ENCODE measurements around the gene DYNC2I2. TPM values are rescaled to one million over a fixed set of nuclear protein-coding genes. Genes with fewer than 3 reads are reported as not detected.

DYNC2I2 gene
- total RNA-seq, 1 experiment from 2014 or later = 58.6 TPM

DNA sequence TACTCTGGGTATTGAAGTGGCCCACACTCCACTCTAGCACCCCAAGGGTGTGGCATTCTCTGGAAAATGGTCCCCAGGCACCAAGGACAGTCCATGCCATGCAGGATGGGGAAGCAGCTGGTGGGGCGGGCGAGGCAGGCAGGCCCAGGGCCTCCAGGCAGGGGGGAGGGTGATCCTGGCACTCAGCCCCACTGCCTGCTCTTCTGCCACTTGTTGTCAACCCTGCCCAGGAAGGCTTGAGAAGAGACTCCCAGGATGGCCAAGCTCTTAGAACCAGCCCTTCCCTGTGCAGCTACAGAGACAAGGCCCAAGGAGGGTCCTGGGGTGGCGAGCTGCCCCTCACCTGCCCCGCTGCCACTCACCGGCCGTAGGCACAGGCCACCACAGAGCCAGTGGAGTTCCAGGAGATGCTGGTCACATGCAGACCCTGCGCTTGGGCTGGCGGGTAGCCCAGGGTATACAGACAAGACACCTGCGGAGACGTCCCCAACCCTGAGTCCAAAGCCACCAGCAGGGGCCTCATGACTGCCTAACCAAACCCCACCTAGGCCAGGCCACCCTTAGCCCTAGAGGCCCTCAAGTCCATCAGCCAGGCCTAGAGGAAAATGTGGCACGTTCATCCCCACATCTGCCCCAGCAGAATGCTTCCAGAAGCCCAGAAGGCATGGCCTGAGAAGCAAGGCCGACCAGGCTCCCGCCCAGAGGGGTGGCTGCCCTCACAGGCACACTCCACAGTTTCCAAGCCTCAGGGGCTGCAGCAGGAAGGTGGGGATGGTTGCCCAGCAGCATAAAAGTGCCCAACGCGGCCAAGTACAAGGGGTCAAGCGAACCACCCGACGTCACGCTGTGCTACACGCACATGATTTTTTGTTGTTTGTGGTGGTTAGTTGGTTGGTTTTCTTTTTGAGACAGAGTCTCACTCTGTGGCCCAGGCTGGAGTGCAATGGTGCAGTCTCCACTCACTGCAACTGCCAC is 19.8 kb downstream of the DYNC2I2 start:
- H4K91ac ChIP-seq (ENCODE audit: insufficient read length, low read depth, low read length) = no peak overlapping the region
- Mint-ChIP-seq H3K27me3 (ENCODE audit: low read depth) (no peaks in the 10 kb centered on the region), H3K27ac (peak overlapping the region in 1 of 3 experiments; percentile 49; a peak in 1 of 7 replicates), H3K9me3 (no peaks in the 10 kb centered on the region), H3K36me3 (ENCODE audit: insufficient read depth in 1 of 3, low read depth in 3 of 3) (peaks cover 21 to 60% (median 56%) of the 10 kb centered on the region in 3 experiments), H3K4me3 (no peak overlapping the region), H3K4me1 (peaks cover 2 to 7% of the 10 kb centered on the region in 2 experiments; a peak in 3 of 4 replicates)
- no peak overlapping the region for H2BK15ac ChIP-seq (ENCODE audit: low read depth, low read length)
- WGBS (ENCODE audit: extremely low coverage, insufficient read length, low lambda C conversion rate) = no CpG with 5 or more reads among the region's 20 CpGs
- TF ChIP-seq, protein P1, sequence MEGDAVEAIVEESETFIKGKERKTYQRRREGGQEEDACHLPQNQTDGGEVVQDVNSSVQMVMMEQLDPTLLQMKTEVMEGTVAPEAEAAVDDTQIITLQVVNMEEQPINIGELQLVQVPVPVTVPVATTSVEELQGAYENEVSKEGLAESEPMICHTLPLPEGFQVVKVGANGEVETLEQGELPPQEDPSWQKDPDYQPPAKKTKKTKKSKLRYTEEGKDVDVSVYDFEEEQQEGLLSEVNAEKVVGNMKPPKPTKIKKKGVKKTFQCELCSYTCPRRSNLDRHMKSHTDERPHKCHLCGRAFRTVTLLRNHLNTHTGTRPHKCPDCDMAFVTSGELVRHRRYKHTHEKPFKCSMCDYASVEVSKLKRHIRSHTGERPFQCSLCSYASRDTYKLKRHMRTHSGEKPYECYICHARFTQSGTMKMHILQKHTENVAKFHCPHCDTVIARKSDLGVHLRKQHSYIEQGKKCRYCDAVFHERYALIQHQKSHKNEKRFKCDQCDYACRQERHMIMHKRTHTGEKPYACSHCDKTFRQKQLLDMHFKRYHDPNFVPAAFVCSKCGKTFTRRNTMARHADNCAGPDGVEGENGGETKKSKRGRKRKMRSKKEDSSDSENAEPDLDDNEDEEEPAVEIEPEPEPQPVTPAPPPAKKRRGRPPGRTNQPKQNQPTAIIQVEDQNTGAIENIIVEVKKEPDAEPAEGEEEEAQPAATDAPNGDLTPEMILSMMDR (conservative IDR thresholded peaks at IDR 0.05) = no peak
- no peak overlapping the region for H3K14ac ChIP-seq (ENCODE audit: insufficient read depth, low read length)
- H2BK5ac ChIP-seq (ENCODE audit: insufficient read length, low read length) = no peak overlapping the region
- no peak overlapping the region for H3K23ac ChIP-seq (ENCODE audit: insufficient read length, low read depth, low read length)
- H3K4me1 ChIP-seq (ENCODE audit: insufficient read depth, low read length) = no peaks in the 10 kb centered on the region
- no peak for DNase-seq
- no peak overlapping the region for H3K4ac ChIP-seq (ENCODE audit: low read depth, low read length)
- H3K27me3 ChIP-seq (ENCODE audit: insufficient read depth, low read length) = no peaks in the 10 kb centered on the region
- no peak overlapping the region for H2BK120ac ChIP-seq (ENCODE audit: low read depth, low read length, poor library complexity, severe bottlenecking)
- no peak overlapping the region for H4K5ac ChIP-seq (ENCODE audit: insufficient read length, low read depth, low read length)
- H2AK5ac ChIP-seq (ENCODE audit: insufficient read length, low read length) = no peak overlapping the region
- H3K56ac ChIP-seq (ENCODE audit: insufficient read length, low read depth, low read length) = no peak overlapping the region
- H2BK12ac ChIP-seq (ENCODE audit: insufficient read length, low read depth, low read length) = no peak overlapping the region
- H2BK20ac ChIP-seq (ENCODE audit: low read depth, low read length, poor library complexity, severe bottlenecking) = no peak overlapping the region
- H3T11ph ChIP-seq (ENCODE audit: low read length) = no peak overlapping the region
- no peaks in the 10 kb centered on the region for H4K20me1 ChIP-seq (ENCODE audit: control insufficient read depth, insufficient read depth, insufficient read length)
- no peak overlapping the region for H3K4me2 ChIP-seq (ENCODE audit: insufficient read depth, insufficient read length, low read length)
- no peaks in the 10 kb centered on the region for H3K9me3 ChIP-seq (ENCODE audit: control insufficient read depth, low read depth, low read length)
- H3K9ac ChIP-seq (ENCODE audit: extremely low read depth, insufficient read length, low read length) = no peak overlapping the region
- H3K27ac ChIP-seq (ENCODE audit: insufficient read length, low read depth, low read length) = no peak overlapping the region
- no peak overlapping the region for H4K8ac ChIP-seq (replicated peaks; ENCODE audit: insufficient read length, low read depth, low read length)
- no peaks in the 10 kb centered on the region for H3K79me1 ChIP-seq (ENCODE audit: insufficient read depth, low read depth, low read length, poor library complexity, severe bottlenecking)
- no peaks in the 10 kb centered on the region for H3K79me2 ChIP-seq (ENCODE audit: insufficient read depth, low read length)
- H3K18ac ChIP-seq (ENCODE audit: insufficient read length, low read depth, low read length) = no peak overlapping the region
- peaks cover 5% of the 10 kb centered on the region for H3K23me2 ChIP-seq (ENCODE audit: insufficient read length, low read depth, low read length, poor library complexity, severe bottlenecking)
- H2AFZ ChIP-seq (ENCODE audit: low read length) = no peak overlapping the region
